IMR-90 (cell line): Measurements from ENCODE around the gene ADAMTS17.

ENCODE experiments used
- BHLHE40 ChIP-seq: fragments of 150-350 bp; IDR thresholded peaks from 2 replicates; pipeline ENCODE4 v1.6.1; 2016; ENCODE audit warnings: mild to moderate bottlenecking, low read depth, low read length
- CEBPB ChIP-seq: IDR thresholded peaks from 2 replicates; pipeline ENCODE4 v1.6.1; 2012; ENCODE audit warnings: low read depth, low read length, improper control_type of control experiment
- CHD1 ChIP-seq: IDR thresholded peaks from 2 replicates; pipeline ENCODE4 v1.6.1; 2012; ENCODE audit warnings: low read depth, low read length, improper control_type of control experiment
- FOS ChIP-seq: fragments of 150-350 bp; IDR thresholded peaks from 2 replicates; pipeline ENCODE4 v1.6.1; 2016; ENCODE audit warnings: low read depth, low read length
- MAFK ChIP-seq: IDR thresholded peaks from 2 replicates; pipeline ENCODE4 v1.6.1; 2012; ENCODE audit warnings: low read depth, low read length, improper control_type of control experiment
- MXI1 ChIP-seq: IDR thresholded peaks from 2 replicates; pipeline ENCODE4 v1.6.1; 2012; ENCODE audit warnings: low read depth, mild to moderate bottlenecking, low read length, moderate library complexity, borderline replicate concordance
- POLR2A ChIP-seq: IDR thresholded peaks from 2 replicates; pipeline ENCODE4 v1.6.1; 2012; ENCODE audit warnings: mild to moderate bottlenecking, low read depth, low read length
- RAD21 ChIP-seq: IDR thresholded peaks from 2 replicates; pipeline ENCODE4 v1.6.1; 2012; ENCODE audit warnings: low read length, improper control_type of control experiment
- RCOR1 ChIP-seq: IDR thresholded peaks from 2 replicates; pipeline ENCODE4 v1.6.1; 2012; ENCODE audit warnings: mild to moderate bottlenecking, low read length, improper control_type of control experiment; ENCODE audit not compliant: insufficient replicate concordance
- RFX5 ChIP-seq: IDR thresholded peaks from 2 replicates; pipeline ENCODE4 v1.8.0; 2012; ENCODE audit warnings: low read depth, mild to moderate bottlenecking, low read length, moderate library complexity
- SMC3 ChIP-seq: fragments of 150-350 bp; IDR thresholded peaks from 2 replicates; pipeline ENCODE4 v1.6.1; 2016; ENCODE audit warnings: low read depth, mild to moderate bottlenecking, antibody characterized with exemption, low read length, moderate library complexity
- USF2 ChIP-seq: fragments of 150-350 bp; IDR thresholded peaks from 2 replicates; pipeline ENCODE4 v1.6.1; 2017; ENCODE audit warnings: mild to moderate bottlenecking, antibody characterized with exemption, low read length, low read depth
- TF ChIP-seq, protein P1 (sequence below): conservative IDR thresholded peaks from 2 replicates; pipeline ENCODE4 v1.5.1; 2012; ENCODE audit warnings: mild to moderate bottlenecking, low read depth, low read length, improper control_type of control experiment

DNA sequence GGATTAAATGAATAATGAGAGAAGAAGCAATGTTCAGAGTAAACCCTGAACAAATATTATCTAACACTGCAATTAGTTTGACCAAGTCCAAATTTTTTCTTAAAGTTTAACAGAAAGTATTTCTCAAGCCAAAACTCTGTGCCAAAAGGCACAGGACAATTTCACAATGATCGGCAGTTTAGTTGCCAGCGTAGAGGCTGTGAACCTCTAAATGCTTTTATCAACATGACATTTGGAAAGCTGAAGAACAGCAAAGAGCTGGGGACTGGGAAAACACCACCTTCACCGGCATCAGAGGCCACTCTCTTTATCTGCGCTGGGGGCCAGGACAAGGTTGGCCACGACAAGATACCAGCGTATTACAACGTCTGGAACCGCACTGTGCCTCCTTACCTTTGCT lies 125.6 kb downstream of the ADAMTS17 start:
- no peak for TF ChIP-seq POLR2A
- TF ChIP-seq, protein P1, sequence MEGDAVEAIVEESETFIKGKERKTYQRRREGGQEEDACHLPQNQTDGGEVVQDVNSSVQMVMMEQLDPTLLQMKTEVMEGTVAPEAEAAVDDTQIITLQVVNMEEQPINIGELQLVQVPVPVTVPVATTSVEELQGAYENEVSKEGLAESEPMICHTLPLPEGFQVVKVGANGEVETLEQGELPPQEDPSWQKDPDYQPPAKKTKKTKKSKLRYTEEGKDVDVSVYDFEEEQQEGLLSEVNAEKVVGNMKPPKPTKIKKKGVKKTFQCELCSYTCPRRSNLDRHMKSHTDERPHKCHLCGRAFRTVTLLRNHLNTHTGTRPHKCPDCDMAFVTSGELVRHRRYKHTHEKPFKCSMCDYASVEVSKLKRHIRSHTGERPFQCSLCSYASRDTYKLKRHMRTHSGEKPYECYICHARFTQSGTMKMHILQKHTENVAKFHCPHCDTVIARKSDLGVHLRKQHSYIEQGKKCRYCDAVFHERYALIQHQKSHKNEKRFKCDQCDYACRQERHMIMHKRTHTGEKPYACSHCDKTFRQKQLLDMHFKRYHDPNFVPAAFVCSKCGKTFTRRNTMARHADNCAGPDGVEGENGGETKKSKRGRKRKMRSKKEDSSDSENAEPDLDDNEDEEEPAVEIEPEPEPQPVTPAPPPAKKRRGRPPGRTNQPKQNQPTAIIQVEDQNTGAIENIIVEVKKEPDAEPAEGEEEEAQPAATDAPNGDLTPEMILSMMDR: no peak
- no peak for TF ChIP-seq RFX5
- TF ChIP-seq CEBPB: no peak
- no peak for TF ChIP-seq RAD21
- no peak for TF ChIP-seq CHD1
- TF ChIP-seq SMC3: no peak
- TF ChIP-seq USF2: no peak
- TF ChIP-seq RCOR1: no peak
- TF ChIP-seq BHLHE40: no peak
- no peak for TF ChIP-seq MAFK
- no peak for TF ChIP-seq MXI1
- no peak for TF ChIP-seq FOS
